H1 (cell line): Measurements from ENCODE around the gene UCMA. TPM values are rescaled to one million over a fixed set of nuclear protein-coding genes. Genes with fewer than 3 reads are reported as not detected.

Experiments
- CREB1 ChIP-seq: IDR thresholded peaks from 2 replicates; pipeline ENCODE4 v1.6.1; 2012; ENCODE audit warnings: inconsistent platforms
- KDM5A ChIP-seq: fragments of 200-600 bp; IDR thresholded peaks from 2 replicates; pipeline ENCODE4 v1.7.1; 2012; ENCODE audit warnings: mild to moderate bottlenecking, low read length, inconsistent platforms, mixed read lengths
- MAFK ChIP-seq: IDR thresholded peaks from 2 replicates; pipeline ENCODE4 v1.6.1; 2012; ENCODE audit warnings: low read depth, mild to moderate bottlenecking, improper control_type of control experiment, low read length
- RBBP5 ChIP-seq: IDR thresholded peaks from 2 replicates; pipeline ENCODE4 v1.7.1; 2012; ENCODE audit warnings: low read depth, mild to moderate bottlenecking, inconsistent platforms, low read length, moderate library complexity, borderline replicate concordance
- TAF7 ChIP-seq: optimal IDR thresholded peaks from 2 replicates; pipeline ENCODE3; 2011; ENCODE audit warnings: low read depth, mild to moderate bottlenecking, inconsistent platforms, low read length, moderate library complexity, borderline replicate concordance
- polyA plus RNA-seq, 7 experiments: library from polyadenylated mRNA; depleted of rRNA in 3 of 7; stranded (reverse) in 5 of 7; unstranded in 2 of 7; fragments of >200 nt in 5 of 7; fragments of 200-250 nt in 2 of 7; gene quantifications; 1 replicate in 5 of 7; 2 replicates in 1 of 7; 4 replicates in 1 of 7; pipeline versions ENCODE4 v1.2.1 to v1.2.3, GENCODE V29; 2011 to 2013; ENCODE audit warnings: missing spikeins in 2 of 7, mixed read lengths in 2 of 7
- total RNA-seq: library from RNA; stranded (reverse); fragmentation: NEBNext Ultra II Directional; extraction: Animal tissue kit (Norgen Biotek cat#: 25700); gene quantifications from 2 replicates; pipeline ENCODE4 v1.2.1, GENCODE V29; 2021
- TF ChIP-seq, protein P1 (sequence below): IDR thresholded peaks from 2 replicates; pipeline ENCODE4 v1.6.1; 2012; ENCODE audit warnings: inconsistent platforms

Gene UCMA
- total and polyA plus RNA-seq, 2 of the 8 experiments (the other 6 are each of a cell fraction or from before 2014, with no cell fraction given) = 1.2 to 4.6 TPM

DNA sequence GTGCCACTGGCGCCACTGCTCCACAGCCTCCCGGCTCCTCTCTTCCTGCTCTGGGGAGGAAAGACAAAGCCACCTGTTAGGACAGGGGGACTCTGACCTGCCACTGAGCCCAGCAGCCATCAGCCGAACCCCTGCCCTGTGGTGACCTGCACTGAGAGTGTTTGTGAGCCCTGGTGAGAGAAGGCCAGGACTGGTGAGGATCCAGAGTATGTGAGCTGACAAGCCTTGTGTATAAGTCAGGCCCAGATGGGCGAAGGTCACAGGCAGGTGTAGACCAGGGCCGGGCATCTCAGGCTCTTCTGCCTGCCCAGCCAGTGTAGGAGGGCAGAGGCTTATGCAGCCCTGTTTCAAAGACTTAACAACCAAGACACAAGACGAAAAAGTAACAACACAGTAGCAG, 12.0 kb downstream of the UCMA start (continued):
- TF ChIP-seq KDM5A (no peak), RBBP5 (no peak), CREB1 (no peak), TAF7 (no peak), MAFK (no peak)
- TF ChIP-seq, protein P1, sequence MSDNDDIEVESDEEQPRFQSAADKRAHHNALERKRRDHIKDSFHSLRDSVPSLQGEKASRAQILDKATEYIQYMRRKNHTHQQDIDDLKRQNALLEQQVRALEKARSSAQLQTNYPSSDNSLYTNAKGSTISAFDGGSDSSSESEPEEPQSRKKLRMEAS = no peak
